K562 (cell line): ENCODE measurements around the gene SMCHD1. TPM values are rescaled to one million over a fixed set of nuclear protein-coding genes. Genes with fewer than 3 reads are reported as not detected.

ENCODE experiments used
- BRD9 ChIP-seq: fragments of 450-650 bp; IDR thresholded peaks from 2 replicates; pipeline ENCODE4 v1.6.1; 2018; ENCODE audit warnings: low read depth; ENCODE audit not compliant: partially characterized antibody
- CEBPG ChIP-seq, 3 experiments: fragments of 200-800 bp in 1 of 3; sonication (Bioruptor generic) in 1 of 3; sonication (generic) in 1 of 3; formaldehyde crosslinking in 1 of 3; IDR thresholded peaks in 2 of 3; conservative IDR thresholded peaks in 1 of 3; 2 replicates each; pipeline versions ENCODE4 v1.6.1 to v1.8.0; 2016 to 2022; ENCODE audit warnings: missing compliant biosample characterization in 2 of 3, missing genetic modification characterization in 2 of 3, mild to moderate bottlenecking in 1 of 3, missing genetic modification reagents in 1 of 3
- ELK3 ChIP-seq: fragments of 450-650 bp; formaldehyde crosslinking; IDR thresholded peaks from 2 replicates; pipeline ENCODE4 v1.4.0; 2020; ENCODE audit warnings: mild to moderate bottlenecking
- ESRRB ChIP-seq: fragments of 250-450 bp; sonication (Bioruptor Pico); IDR thresholded peaks from 2 replicates; pipeline ENCODE4 v1.5.0; 2020; ENCODE audit warnings: mild to moderate bottlenecking, moderate library complexity, borderline replicate concordance
- ETV1 ChIP-seq: fragments of 450-650 bp; conservative IDR thresholded peaks from 2 replicates; pipeline ENCODE4 v1.6.1; 2016; ENCODE audit warnings: missing genetic modification characterization, control low read depth, low read depth, missing compliant biosample characterization
- ILF3 ChIP-seq: fragments of 450-650 bp; IDR thresholded peaks from 2 replicates; pipeline ENCODE4 v1.6.1; 2018; ENCODE audit warnings: antibody characterized with exemption, mild to moderate bottlenecking, moderate library complexity, borderline replicate concordance
- MAFK ChIP-seq: IDR thresholded peaks from 2 replicates; pipeline ENCODE4 v1.6.1; 2011; ENCODE audit warnings: low read length, improper control_type of control experiment
- MED1 ChIP-seq: sonication (generic); formaldehyde crosslinking; IDR thresholded peaks from 2 replicates; pipeline ENCODE4 v1.8.1; 2023; ENCODE audit warnings: missing genetic modification reagents, borderline replicate concordance
- NR2C1 ChIP-seq, 2 experiments: fragments of 450-650 bp; IDR thresholded peaks; 2 replicates each; pipeline ENCODE4 v1.6.1; 2017; ENCODE audit warnings: mild to moderate bottlenecking in 2 of 2, antibody characterized with exemption in 1 of 2, inconsistent platforms in 1 of 2, missing compliant biosample characterization in 1 of 2, missing genetic modification characterization in 1 of 2
- POLR3A ChIP-seq: IDR thresholded peaks from 2 replicates; pipeline ENCODE4 v1.6.1; 2011; ENCODE audit warnings: borderline replicate concordance, mild to moderate bottlenecking, moderate library complexity; ENCODE audit not compliant: insufficient read length, insufficient read depth; ENCODE audit errors: extremely low read depth
- PYGO2 ChIP-seq: fragments of 450-650 bp; IDR thresholded peaks from 2 replicates; pipeline ENCODE4 v1.6.1; 2016; ENCODE audit warnings: mild to moderate bottlenecking, missing genetic modification characterization, moderate library complexity, missing compliant biosample characterization
- RBM22 ChIP-seq: fragments of 200-400 bp; formaldehyde crosslinking; IDR thresholded peaks from 2 replicates; pipeline ENCODE4 v1.6.1; 2018; ENCODE audit warnings: low read length, low read depth; ENCODE audit not compliant: poor library complexity, severe bottlenecking
- RBM25 ChIP-seq: fragments of 200-400 bp; formaldehyde crosslinking; IDR thresholded peaks from 2 replicates; pipeline ENCODE4 v1.6.1; 2018; ENCODE audit warnings: low read length, low read depth, moderate library complexity; ENCODE audit not compliant: severe bottlenecking
- SREBF1 ChIP-seq: fragments of 150-350 bp; IDR thresholded peaks from 2 replicates; pipeline ENCODE4 v1.6.1; 2014; ENCODE audit warnings: antibody characterized with exemption, low read depth, low read length, borderline replicate concordance
- TBP ChIP-seq: optimal IDR thresholded peaks from 2 replicates; pipeline ENCODE3; 2011; ENCODE audit warnings: low read depth, low read length, improper control_type of control experiment
- ZNF140 ChIP-seq: fragments of 250-450 bp; sonication (Bioruptor Pico); IDR thresholded peaks from 2 replicates; pipeline ENCODE4 v1.8.0; 2021; ENCODE audit warnings: moderate library complexity, mild to moderate bottlenecking, inconsistent platforms
- polyA plus RNA-seq, 8 experiments: library from polyadenylated mRNA; depleted of rRNA in 4 of 8; stranded (reverse) in 5 of 8; unstranded in 3 of 8; fragments of >200 nt; fragmentation: Nextera tagmentation in 2 of 8; fragmentation: Illumina TruSeq in 1 of 8; extraction: Ambion mirVana in 2 of 8; extraction: Trizol in 1 of 8; gene quantifications; 2 replicates each; pipeline versions ENCODE4 v1.2.1 to v1.2.3, GENCODE V29; 2011 to 2014; ENCODE audit warnings: inconsistent platforms in 1 of 8, missing spikeins in 1 of 8
- total RNA-seq, 7 experiments: library from RNA; depleted of rRNA in 6 of 7; stranded (reverse); fragments of >200 nt in 6 of 7; fragmentation: Illumina TruSeq in 2 of 7; extraction: Trizol in 2 of 7; gene quantifications; 2 replicates each; pipeline versions ENCODE4 v1.2.1 to v1.2.3, GENCODE V29; 2011 to 2021; ENCODE audit warnings: low replicate concordance in 1 of 7
- TF ChIP-seq, protein P1 (sequence below), 2 experiments: fragments of 450-650 bp; IDR thresholded peaks; 2 replicates each; pipeline ENCODE4 v1.6.1; 2018; ENCODE audit warnings: mild to moderate bottlenecking in 2 of 2, low read depth in 1 of 2; ENCODE audit not compliant: partially characterized antibody in 2 of 2
- TF ChIP-seq, protein P2 (sequence below): fragments of 250-450 bp; sonication (Bioruptor Pico); IDR thresholded peaks from 2 replicates; pipeline ENCODE4 v1.5.0; 2021
- TF ChIP-seq, protein P3 (sequence below): fragments of 200-800 bp; sonication (Bioruptor generic); IDR thresholded peaks from 2 replicates; pipeline ENCODE4 v1.6.1; 2017; ENCODE audit warnings: missing genetic modification characterization, missing compliant biosample characterization

SMCHD1 gene
- total and polyA plus RNA-seq, 9 of the 15 experiments (the other 6 are each of a cell fraction or from before 2014, with no cell fraction given), result 6.3 to 144 (median 72.7) TPM

- TF ChIP-seq, protein P1, sequence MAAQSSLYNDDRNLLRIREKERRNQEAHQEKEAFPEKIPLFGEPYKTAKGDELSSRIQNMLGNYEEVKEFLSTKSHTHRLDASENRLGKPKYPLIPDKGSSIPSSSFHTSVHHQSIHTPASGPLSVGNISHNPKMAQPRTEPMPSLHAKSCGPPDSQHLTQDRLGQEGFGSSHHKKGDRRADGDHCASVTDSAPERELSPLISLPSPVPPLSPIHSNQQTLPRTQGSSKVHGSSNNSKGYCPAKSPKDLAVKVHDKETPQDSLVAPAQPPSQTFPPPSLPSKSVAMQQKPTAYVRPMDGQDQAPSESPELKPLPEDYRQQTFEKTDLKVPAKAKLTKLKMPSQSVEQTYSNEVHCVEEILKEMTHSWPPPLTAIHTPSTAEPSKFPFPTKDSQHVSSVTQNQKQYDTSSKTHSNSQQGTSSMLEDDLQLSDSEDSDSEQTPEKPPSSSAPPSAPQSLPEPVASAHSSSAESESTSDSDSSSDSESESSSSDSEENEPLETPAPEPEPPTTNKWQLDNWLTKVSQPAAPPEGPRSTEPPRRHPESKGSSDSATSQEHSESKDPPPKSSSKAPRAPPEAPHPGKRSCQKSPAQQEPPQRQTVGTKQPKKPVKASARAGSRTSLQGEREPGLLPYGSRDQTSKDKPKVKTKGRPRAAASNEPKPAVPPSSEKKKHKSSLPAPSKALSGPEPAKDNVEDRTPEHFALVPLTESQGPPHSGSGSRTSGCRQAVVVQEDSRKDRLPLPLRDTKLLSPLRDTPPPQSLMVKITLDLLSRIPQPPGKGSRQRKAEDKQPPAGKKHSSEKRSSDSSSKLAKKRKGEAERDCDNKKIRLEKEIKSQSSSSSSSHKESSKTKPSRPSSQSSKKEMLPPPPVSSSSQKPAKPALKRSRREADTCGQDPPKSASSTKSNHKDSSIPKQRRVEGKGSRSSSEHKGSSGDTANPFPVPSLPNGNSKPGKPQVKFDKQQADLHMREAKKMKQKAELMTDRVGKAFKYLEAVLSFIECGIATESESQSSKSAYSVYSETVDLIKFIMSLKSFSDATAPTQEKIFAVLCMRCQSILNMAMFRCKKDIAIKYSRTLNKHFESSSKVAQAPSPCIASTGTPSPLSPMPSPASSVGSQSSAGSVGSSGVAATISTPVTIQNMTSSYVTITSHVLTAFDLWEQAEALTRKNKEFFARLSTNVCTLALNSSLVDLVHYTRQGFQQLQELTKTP (IDR thresholded peaks at IDR 0.05; ENCODE audit: low read depth in 1 of 2, partially characterized antibody in 2 of 2), result peak; percentile 63 to 73
- TF ChIP-seq BRD9 (no peak), ESRRB (CRISPR knock-in tag) (no peak), SREBF1 (no peak), CEBPG (CRISPR knock-in tag; IDR thresholded peaks at IDR 0.05) (no peak), CEBPG (tag; conservative IDR thresholded peaks at IDR 0.05 in 1 of 2, IDR thresholded peaks at IDR 0.05 in 1 of 2) (no peak), ZNF140 (CRISPR knock-in tag) (no peak), PYGO2 (tag) (no peak), MED1 (CRISPR knock-in tag) (no peak), POLR3A (no peak), RBM25 (no peak), ETV1 (tag) (peak; percentile 44; the same call in 1 of the 2 replicates), MAFK (no peak), TBP (peak; percentile 51), NR2C1 (IDR thresholded peaks at IDR 0.05) (no peak), NR2C1 (tag; IDR thresholded peaks at IDR 0.05) (no peak), RBM22 (no peak), ILF3 (no peak), ELK3 (CRISPR knock-in tag) (no peak)
- TF ChIP-seq, protein P2, sequence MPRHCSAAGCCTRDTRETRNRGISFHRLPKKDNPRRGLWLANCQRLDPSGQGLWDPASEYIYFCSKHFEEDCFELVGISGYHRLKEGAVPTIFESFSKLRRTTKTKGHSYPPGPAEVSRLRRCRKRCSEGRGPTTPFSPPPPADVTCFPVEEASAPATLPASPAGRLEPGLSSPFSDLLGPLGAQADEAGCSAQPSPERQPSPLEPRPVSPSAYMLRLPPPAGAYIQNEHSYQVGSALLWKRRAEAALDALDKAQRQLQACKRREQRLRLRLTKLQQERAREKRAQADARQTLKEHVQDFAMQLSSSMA (CRISPR knock-in tag), result no peak
- TF ChIP-seq, protein P3, sequence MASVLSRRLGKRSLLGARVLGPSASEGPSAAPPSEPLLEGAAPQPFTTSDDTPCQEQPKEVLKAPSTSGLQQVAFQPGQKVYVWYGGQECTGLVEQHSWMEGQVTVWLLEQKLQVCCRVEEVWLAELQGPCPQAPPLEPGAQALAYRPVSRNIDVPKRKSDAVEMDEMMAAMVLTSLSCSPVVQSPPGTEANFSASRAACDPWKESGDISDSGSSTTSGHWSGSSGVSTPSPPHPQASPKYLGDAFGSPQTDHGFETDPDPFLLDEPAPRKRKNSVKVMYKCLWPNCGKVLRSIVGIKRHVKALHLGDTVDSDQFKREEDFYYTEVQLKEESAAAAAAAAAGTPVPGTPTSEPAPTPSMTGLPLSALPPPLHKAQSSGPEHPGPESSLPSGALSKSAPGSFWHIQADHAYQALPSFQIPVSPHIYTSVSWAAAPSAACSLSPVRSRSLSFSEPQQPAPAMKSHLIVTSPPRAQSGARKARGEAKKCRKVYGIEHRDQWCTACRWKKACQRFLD (CRISPR knock-in tag), result peak; percentile 84; the same call in 1 of the 2 replicates
Measured at GRCh38 chr18:2853926-2854664, 198.6 kb downstream of the SMCHD1 start (continued).
